Gastrocnemius medialis (tissue), 4 donors: ENCODE measurements around the gene FAAP20. TPM values are rescaled to one million over a fixed set of nuclear protein-coding genes. Genes with fewer than 3 reads are reported as not detected.

Experiments used
- ATAC-seq, 2 donors: fragments of 150-250 bp; one replicate each; pipeline ENCODE4 v1.9.1; 2016
- DNase-seq, 2 donors: peaks; one replicate each; pipeline ENCODE4 v3.0.0-alpha.2; 2019
- H3K27ac ChIP-seq, 4 donors: fragments of 200-600 bp; sonication (generic); 1 replicate in 1 of 4; 2 replicates in 3 of 4; pipeline ENCODE4 v1.5.1; 2016 to 2018; ENCODE audit warnings: mild to moderate bottlenecking in 2 of 4, moderate library complexity in 1 of 4
- H3K27me3 ChIP-seq, 3 donors: fragments of 200-600 bp; sonication (generic) in 2 of 3; 1 replicate in 1 of 3; 2 replicates in 2 of 3; pipeline versions ENCODE4 v1.5.1 to v1.6.0; 2016 to 2019; ENCODE audit warnings: mild to moderate bottlenecking in 1 of 3, moderate library complexity in 1 of 3
- H3K36me3 ChIP-seq, 2 donors: fragments of 200-600 bp; sonication (generic) in 1 of 2; one replicate each; pipeline ENCODE4 v1.5.1; 2017 to 2018
- H3K4me1 ChIP-seq, 2 donors: fragments of 200-600 bp; sonication (generic) in 1 of 2; one replicate each; pipeline ENCODE4 v1.5.1; 2016 to 2017; ENCODE audit warnings: mild to moderate bottlenecking in 2 of 2
- H3K4me3 ChIP-seq, 4 donors: fragments of 200-600 bp; sonication (generic) in 3 of 4; 1 replicate in 1 of 4; 2 replicates in 3 of 4; pipeline ENCODE4 v1.5.1; 2016 to 2019; ENCODE audit warnings: mild to moderate bottlenecking in 2 of 4
- H3K9me3 ChIP-seq, 3 donors: fragments of 200-600 bp; sonication (generic) in 2 of 3; 1 replicate in 1 of 3; 2 replicates in 2 of 3; pipeline ENCODE4 v1.5.1; 2016 to 2019
- CTCF ChIP-seq, 5 experiments: fragments of 450-650 bp in 3 of 5; fragments of 200-600 bp in 2 of 5; sonication (generic) in 2 of 5; IDR thresholded peaks in 4 of 5; conservative IDR thresholded peaks in 1 of 5; 1 replicate in 4 of 5; 2 replicates in 1 of 5; pipeline ENCODE4 v1.5.1; 2016 to 2019; ENCODE audit warnings: antibody characterized with exemption in 5 of 5, mild to moderate bottlenecking in 3 of 5, moderate library complexity in 3 of 5
- POLR2A ChIP-seq, 2 donors: fragments of 450-650 bp; IDR thresholded peaks; one replicate each; pipeline ENCODE4 v1.6.1; 2017; ENCODE audit warnings: antibody characterized with exemption in 2 of 2, mild to moderate bottlenecking in 2 of 2, moderate library complexity in 2 of 2
- in situ Hi-C, 4 donors: fragments of 200-750 bp; cut with MboI; loops; one replicate each; pipeline versions ENCODE4 v1.15.0 to v1.8.0; 2017; ENCODE audit warnings: low sequenced_read_pairs in 4 of 4
- intact Hi-C: fragments of 100-400 bp; cut with DNase I; formaldehyde crosslinking; loops from one replicate; pipeline ENCODE4 v1.15.1; 2023; ENCODE audit warnings: low total_unique reads
- total RNA-seq, 4 donors: library from RNA; depleted of rRNA; stranded (reverse); fragments of >200 nt; gene quantifications; one replicate each; pipeline versions ENCODE4 v1.1.0 to v1.2.3, GENCODE V29; 2016

The FAAP20 gene
- total RNA-seq, 4 donors from 2014 or later: 12.1 to 26.2 (median 17.3) TPM

DNA sequence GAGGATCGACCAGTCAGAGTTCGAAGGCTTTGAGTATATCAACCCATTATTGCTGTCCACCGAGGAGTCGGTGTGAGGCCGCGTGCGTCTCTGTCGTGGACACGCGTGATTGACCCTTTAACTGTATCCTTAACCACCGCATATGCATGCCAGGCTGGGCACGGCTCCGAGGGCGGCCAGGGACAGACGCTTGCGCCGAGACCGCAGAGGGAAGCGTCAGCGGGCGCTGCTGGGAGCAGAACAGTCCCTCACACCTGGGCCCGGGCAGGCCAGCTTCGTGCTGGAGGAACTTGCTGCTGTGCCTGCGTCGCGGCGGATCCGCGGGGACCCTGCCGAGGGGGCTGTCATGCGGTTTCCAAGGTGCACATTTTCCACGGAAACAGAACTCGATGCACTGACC, 9.6 kb downstream of the FAAP20 start:
- H3K9me3 ChIP-seq: no peaks in the 10 kb centered on the region
- H3K4me3 ChIP-seq: no peak overlapping the region
- peaks cover 0 to 4% of the 10 kb centered on the region in 2 donors for H3K36me3 ChIP-seq
- in situ Hi-C loops: loop anchor here in 2 of 4 donors (25.0 kb wide), 1 partner anchor 402 kb away; the partner anchor contains the start of gene PRXL2B (in 2 of the 2)
- H3K27ac ChIP-seq: no peak overlapping the region
- no peak for TF ChIP-seq CTCF (IDR thresholded peaks at IDR 0.05 in 4 of 5, conservative IDR thresholded peaks at IDR 0.05 in 1 of 5)
- no peak for TF ChIP-seq POLR2A (IDR thresholded peaks at IDR 0.05)
- DNase-seq (no peak), ATAC-seq (no peak)
- H3K27me3 ChIP-seq: no peaks in the 10 kb centered on the region
- H3K4me1 ChIP-seq: no peaks in the 10 kb centered on the region
- intact Hi-C loops: no loop called here

GRCh38 chr1:2184531-2184930, 10.0 kb downstream of the FAAP20 start:
- TF ChIP-seq CTCF (IDR thresholded peaks at IDR 0.05 in 4 of 5, conservative IDR thresholded peaks at IDR 0.05 in 1 of 5): no peak
- no peak for TF ChIP-seq POLR2A (IDR thresholded peaks at IDR 0.05)
- Histone ChIP-seq H3K36me3 (peaks cover 0 to 4% of the 10 kb centered on the region in 2 donors), H3K4me3 (no peak overlapping the region), H3K4me1 (no peaks in the 10 kb centered on the region), H3K27ac (no peak overlapping the region), H3K9me3 (no peaks in the 10 kb centered on the region), H3K27me3 (no peaks in the 10 kb centered on the region)
- DNase-seq (no peak), ATAC-seq (no peak)
- intact Hi-C loops (no loop called here), in situ Hi-C loops (loop anchor here in 2 of 4 donors (25.0 kb wide), 1 partner anchor 403 kb away; the partner anchor contains the start of gene PRXL2B (in 2 of the 2))

DNA sequence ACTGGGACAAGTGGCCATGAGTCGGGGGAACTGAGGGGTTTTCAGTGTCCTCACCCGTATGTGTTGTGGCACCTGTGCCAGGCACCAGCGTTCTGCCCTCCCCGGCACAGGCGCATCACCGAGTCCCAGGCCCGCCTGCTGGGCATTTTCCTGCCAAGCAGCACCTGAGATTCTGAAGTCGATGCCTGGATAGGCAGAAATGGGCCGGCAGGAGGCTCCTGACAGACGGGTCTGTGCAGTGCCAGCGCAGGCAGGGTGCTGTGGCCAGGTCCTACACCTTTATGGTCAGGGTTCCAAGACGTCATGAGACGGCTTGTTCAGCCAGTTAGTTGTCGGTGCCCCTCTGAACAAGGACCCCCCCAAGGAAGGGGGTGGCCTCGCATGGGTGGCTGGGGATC, 10.6 kb downstream of the FAAP20 start:
- ATAC-seq (no peak), DNase-seq (no peak)
- Histone ChIP-seq H3K27me3 (no peaks in the 10 kb centered on the region), H3K4me1 (no peaks in the 10 kb centered on the region), H3K36me3 (peaks cover 0 to 4% of the 10 kb centered on the region in 2 donors), H3K4me3 (no peak overlapping the region), H3K27ac (no peak overlapping the region), H3K9me3 (no peaks in the 10 kb centered on the region)
- in situ Hi-C loops (loop anchor here in 2 of 4 donors (25.0 kb wide), 1 partner anchor 403 kb away; the partner anchor contains the start of gene PRXL2B (in 2 of the 2)), intact Hi-C loops (no loop called here)
- no peak for TF ChIP-seq POLR2A (IDR thresholded peaks at IDR 0.05)
- TF ChIP-seq CTCF (IDR thresholded peaks at IDR 0.05 in 4 of 5, conservative IDR thresholded peaks at IDR 0.05 in 1 of 5): no peak

GRCh38 chr1:2182376-2182775, 12.2 kb downstream of the FAAP20 start:
- ATAC-seq (no peak), DNase-seq (no peak)
- H3K9me3 ChIP-seq: no peaks in the 10 kb centered on the region
- TF ChIP-seq POLR2A (IDR thresholded peaks at IDR 0.05) (no peak), CTCF (IDR thresholded peaks at IDR 0.05 in 4 of 5, conservative IDR thresholded peaks at IDR 0.05 in 1 of 5) (no peak)
- no peaks in the 10 kb centered on the region for H3K4me1 ChIP-seq
- in situ Hi-C loops: loop anchor here in 2 of 4 donors (25.0 kb wide), 1 partner anchor 405 kb away; the partner anchor contains the start of gene PRXL2B (in 2 of the 2)
- intact Hi-C loops: no loop called here
- no peak overlapping the region for H3K27ac ChIP-seq
- no peaks in the 10 kb centered on the region for H3K27me3 ChIP-seq
- peaks cover 0 to 4% of the 10 kb centered on the region in 2 donors for H3K36me3 ChIP-seq
- H3K4me3 ChIP-seq: no peak overlapping the region

DNA sequence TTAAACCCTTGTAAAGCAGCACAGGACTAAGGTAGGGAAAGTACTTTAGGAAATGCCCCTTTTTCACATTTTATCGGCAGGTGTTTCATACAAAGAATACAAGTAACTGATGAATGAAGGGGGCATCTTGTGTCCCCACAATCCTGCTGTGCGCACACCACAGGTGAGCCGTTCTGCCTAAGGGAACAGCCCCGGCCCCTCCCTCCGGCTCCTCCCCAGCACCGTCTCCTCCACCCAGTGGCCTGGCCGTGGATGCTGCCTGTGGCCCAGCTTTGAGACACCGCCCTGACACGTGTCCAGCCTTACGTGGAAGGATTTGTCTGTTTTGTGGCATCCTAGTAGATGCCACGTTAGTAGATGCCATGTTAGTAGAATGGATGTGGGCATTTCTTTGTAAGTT, 12.8 kb downstream of the FAAP20 start:
- no peak for DNase-seq
- H3K27ac ChIP-seq: no peak overlapping the region
- TF ChIP-seq POLR2A (IDR thresholded peaks at IDR 0.05) (no peak), CTCF (IDR thresholded peaks at IDR 0.05 in 4 of 5, conservative IDR thresholded peaks at IDR 0.05 in 1 of 5) (no peak)
- in situ Hi-C loops (loop anchor here in 2 of 4 donors (25.0 kb wide), 1 partner anchor 406 kb away; the partner anchor contains the start of gene PRXL2B (in 2 of the 2)), intact Hi-C loops (no loop called here)
- no peaks in the 10 kb centered on the region for H3K4me1 ChIP-seq
- peaks cover 0 to 4% of the 10 kb centered on the region in 2 donors for H3K36me3 ChIP-seq
- ATAC-seq: no peak
- no peaks in the 10 kb centered on the region for H3K9me3 ChIP-seq
- no peaks in the 10 kb centered on the region for H3K27me3 ChIP-seq
- no peak overlapping the region for H3K4me3 ChIP-seq
